Cortex of kidney (tissue), 1 donor: ENCODE data around the gene CALR.

Source experiments
- DNase-seq: peaks from one replicate; lab custom pipeline; 2025; lab: John Stamatoyannopoulos, UW

Gene CALR

GRCh38 chr19:12979974-12980373 lies 41.6 kb downstream of the CALR start:
- no peak for DNase-seq

- DNase-seq: no peak
Measured at GRCh38 chr19:12982648-12983047, 44.2 kb downstream of the CALR start.

GRCh38 chr19:12983091-12983490 lies 44.7 kb downstream of the CALR start:
- DNase-seq: no peak

GRCh38 chr19:12983542-12984142 lies 45.2 kb downstream of the CALR start:
- no peak for DNase-seq

GRCh38 chr19:12984143-12984627 lies 45.8 kb downstream of the CALR start:
- no peak for DNase-seq

GRCh38 chr19:12984683-12985048 lies 46.3 kb downstream of the CALR start:
- no peak for DNase-seq

GRCh38 chr19:12985049-12985776 lies 46.8 kb downstream of the CALR start:
- no peak for DNase-seq

- DNase-seq: no peak
Measured at GRCh38 chr19:12986726-12987125, 48.3 kb downstream of the CALR start.

GRCh38 chr19:12987190-12987589 lies 48.8 kb downstream of the CALR start:
- DNase-seq: no peak

GRCh38 chr19:12987781-12988180 lies 49.4 kb downstream of the CALR start:
- DNase-seq: no peak

GRCh38 chr19:12990431-12990830 lies 52.0 kb downstream of the CALR start:
- no peak for DNase-seq

- no peak for DNase-seq
Measured at GRCh38 chr19:12990853-12991252, 52.4 kb downstream of the CALR start.

GRCh38 chr19:12991296-12991695 lies 52.9 kb downstream of the CALR start:
- DNase-seq: no peak

- DNase-seq: no peak
Measured at GRCh38 chr19:12992729-12993128, 54.3 kb downstream of the CALR start.

GRCh38 chr19:12993562-12993961 lies 55.2 kb downstream of the CALR start:
- no peak for DNase-seq
